HG03060 (cell line): ENCODE data around the gene SEMA4D.

Experiments used
- ATAC-seq: cut with Tn5 transposase; IDR thresholded peaks from one replicate; pipeline ENCODE4 v1.9.1; 2021; ENCODE audit warnings: low read depth, moderate number of reproducible peaks; ENCODE audit not compliant: unreplicated experiment

Gene SEMA4D

GRCh38 chr9:89395931-89396710 is 101.8 kb downstream of the SEMA4D start:
- no peak for ATAC-seq

- no peak for ATAC-seq
Measured at GRCh38 chr9:89394412-89394811, 103.5 kb downstream of the SEMA4D start.

GRCh38 chr9:89391585-89391984 is 106.3 kb downstream of the SEMA4D start:
- no peak for ATAC-seq

DNA sequence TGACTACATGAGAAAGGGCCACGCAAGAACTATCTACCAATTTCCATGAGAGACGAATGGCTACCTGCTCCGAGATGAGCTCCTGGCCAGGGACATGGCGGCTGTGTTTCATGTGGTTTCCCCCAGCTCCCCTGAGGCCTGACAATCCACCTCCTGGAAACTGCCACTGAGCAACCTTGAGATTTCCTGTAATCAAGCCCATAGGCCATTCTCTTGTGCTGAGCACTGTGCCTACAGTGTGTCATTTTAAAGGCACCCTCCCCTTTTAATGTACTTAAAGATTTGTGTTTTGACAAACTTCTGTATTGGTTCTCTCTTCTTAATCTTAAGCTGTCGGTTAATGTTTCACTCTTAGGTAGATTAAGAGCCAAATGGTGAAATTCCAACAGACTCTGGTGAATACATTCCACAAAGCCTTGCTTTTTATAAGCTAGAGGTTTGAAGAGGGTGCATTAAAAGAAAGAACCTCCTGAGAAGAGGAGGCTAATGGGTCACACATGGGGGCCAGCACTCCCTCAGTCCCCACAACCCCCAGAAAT is 107.3 kb downstream of the SEMA4D start:
- no peak for ATAC-seq

- no peak for ATAC-seq
Measured at GRCh38 chr9:89390068-89390555, 107.8 kb downstream of the SEMA4D start.

DNA sequence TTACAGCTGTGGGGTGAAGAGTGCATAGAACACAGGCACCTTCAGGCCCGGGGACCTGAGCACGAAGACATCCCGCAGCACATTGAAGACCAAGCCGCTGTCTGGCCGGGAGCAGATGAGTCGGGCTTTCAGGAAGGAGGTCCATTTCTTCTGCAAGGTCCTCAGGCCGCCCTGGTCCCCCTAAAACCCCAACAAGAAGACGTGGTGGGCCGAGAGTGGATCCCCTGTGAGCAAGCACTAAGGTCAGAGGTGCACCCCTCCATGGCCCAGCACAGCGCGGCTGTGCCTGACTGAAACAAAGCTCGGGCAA is 109.1 kb downstream of the SEMA4D start:
- no peak for ATAC-seq

DNA sequence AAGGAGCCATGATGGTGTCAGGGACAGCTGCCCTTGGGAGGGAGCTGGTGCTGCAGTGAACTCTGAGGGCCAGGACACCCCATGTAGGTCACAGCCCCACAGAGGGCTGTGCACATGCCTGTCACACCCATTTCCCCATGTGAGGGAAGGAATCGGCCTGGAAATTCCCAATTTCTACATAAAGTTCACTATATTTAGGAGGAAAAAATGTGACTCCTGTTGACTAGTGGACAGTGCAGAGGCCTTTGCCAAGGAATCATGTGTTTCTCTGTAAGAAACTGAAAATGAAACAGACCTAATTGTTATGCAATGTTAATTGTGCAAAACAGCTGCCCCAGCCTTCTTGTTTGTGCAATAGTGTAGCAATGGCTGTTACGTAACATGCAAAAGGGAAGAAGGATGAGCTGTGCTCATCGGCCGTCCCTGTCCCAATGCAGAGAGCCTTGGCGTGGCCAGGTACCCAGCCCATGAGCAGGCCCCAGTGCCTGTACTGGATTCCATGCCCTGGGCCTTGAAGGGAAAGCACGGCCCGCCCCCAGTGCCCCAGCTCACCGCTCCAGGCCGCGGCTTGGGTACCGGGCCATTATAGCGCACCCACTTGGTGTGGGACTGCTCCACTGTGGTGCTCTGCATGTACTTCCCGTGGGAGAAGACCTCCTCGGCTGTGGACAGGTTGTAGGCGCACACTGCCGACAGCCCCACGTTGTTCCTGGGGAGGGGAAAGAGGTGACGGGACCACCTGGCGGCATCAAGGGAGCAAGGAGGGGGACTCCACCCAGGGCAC is 109.6 kb downstream of the SEMA4D start:
- ATAC-seq, result no peak

DNA sequence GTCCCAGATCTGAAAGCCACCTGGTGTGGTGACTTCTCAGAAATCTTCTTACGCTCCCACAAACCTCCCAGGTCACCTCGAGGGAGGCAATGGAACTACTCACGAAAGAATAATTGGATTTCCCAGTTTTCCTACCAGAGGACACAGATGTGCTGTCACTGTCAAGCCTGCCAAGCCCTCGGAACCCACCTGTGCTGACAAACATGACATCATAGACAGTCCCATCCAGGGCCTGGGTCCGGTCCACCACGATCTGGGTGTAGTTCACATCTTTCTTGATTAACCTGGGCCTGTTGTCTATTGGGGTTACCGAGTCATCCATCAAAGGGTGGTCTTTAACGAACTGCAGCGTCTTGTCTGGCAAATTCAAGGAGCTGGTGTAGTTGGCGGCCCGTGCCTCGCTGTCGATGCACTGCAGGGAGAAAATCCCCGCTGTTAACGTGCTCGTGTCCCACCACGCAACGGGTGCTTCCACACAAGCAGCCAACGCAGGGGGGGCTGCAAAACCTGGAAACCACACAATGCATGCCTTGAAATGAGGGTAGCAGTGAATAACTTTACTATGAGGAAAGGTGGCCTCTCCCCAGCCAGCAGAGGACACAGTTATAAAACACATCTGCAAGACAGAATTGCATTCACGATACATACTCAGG is 110.6 kb downstream of the SEMA4D start:
- no peak for ATAC-seq

DNA sequence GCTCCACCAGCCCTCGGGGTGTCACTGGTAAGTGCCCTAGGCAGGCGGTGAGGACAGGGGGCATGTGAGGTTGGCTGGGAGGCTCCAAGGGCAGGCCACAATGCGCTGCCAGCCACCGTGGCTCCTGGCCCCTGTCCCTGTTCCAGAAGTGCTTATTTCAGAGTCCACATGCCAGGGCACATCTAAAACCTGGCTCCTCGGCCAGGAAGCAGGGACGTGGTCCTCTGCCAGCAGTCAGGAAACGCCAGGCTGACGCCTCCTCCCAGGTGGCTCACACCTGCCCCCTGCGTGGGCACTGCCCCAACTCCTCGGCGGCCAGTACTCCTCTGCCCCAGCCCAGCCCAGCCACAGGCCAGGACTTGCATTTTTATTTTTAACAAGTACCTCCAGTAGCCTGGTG is 111.1 kb downstream of the SEMA4D start:
- ATAC-seq, result no peak

- ATAC-seq, result no peak
Measured at GRCh38 chr9:89386206-89386605, 111.7 kb downstream of the SEMA4D start.

- no peak for ATAC-seq
Measured at GRCh38 chr9:89384783-89385182, 113.1 kb downstream of the SEMA4D start.

GRCh38 chr9:89383721-89384300 is 114.1 kb downstream of the SEMA4D start:
- ATAC-seq, result no peak

DNA sequence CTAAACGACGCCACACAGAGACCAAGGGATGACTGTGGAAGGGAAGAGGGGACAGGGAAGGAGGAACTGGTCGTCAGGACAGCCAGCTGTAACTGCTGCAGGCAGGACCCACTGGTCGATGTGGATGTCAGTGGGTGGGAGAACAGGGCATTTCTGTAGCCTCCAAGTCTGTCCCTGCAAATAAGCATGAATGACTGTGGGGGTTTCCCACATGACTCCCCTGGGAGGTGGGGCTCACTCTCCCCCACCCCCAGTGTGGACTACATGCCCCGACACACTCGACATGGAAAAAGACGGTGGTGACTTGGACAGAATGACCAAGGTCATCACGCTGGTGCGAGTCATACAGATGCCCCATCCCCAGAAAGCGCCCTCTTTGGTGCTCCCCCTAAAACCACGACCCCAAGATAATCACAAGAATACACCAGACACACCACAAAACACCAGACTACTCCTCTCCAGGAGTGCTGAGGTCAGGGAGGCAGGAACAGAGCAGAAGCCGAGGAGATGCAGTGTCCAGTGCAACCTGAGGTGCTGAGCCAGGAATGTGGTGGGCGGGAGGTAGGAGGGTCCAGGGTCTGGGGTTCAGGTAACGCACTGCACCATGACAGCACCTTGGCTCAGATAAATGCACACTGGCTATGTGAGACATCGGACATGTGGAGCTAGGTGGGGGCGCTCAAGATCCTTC is 114.7 kb downstream of the SEMA4D start:
- ATAC-seq, result no peak

- ATAC-seq, result no peak
Measured at GRCh38 chr9:89382026-89382986, 115.6 kb downstream of the SEMA4D start.

GRCh38 chr9:89381308-89381609 is 116.7 kb downstream of the SEMA4D start:
- ATAC-seq, result no peak

DNA sequence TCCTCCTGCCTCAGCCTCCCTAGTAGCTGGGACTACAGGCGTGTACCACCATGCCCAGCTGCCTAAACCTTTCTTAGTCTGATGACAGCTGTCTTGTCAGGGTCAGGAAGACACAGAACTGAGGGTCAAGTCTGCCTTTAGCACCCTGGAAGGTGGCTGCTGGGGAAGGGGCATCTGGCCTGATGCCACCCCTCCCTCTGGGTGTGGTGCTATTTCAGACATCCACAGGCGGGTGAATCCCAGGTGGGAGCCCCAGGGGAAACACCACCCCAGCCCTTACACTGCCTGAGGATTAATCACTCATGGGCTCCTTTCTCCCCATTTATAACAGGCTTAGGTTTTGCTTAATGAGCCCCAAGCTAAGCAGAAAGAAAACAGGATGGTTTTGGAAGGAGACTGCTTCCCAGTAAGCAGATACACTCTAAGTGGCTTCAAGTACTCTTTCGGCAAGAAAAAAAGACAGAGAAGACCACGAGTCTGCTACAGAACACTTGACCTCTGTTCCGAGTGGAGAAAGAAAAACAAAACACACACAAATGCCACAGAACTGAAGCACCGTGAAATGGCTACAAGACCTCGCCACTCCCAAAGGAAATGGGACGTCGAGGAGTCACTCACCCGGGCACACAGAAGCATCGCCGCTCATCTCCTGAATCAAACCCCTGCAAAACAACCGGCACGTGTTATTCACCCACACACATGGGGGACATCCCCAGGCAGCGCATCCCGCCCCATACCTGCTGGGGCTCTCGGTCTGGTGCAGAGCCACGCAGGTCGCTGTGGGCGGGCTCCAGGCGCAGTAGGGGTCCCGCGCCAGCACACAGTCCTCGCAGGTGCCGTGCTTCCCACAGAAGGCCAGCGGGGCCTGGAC is 117.2 kb downstream of the SEMA4D start:
- ATAC-seq, result no peak

DNA sequence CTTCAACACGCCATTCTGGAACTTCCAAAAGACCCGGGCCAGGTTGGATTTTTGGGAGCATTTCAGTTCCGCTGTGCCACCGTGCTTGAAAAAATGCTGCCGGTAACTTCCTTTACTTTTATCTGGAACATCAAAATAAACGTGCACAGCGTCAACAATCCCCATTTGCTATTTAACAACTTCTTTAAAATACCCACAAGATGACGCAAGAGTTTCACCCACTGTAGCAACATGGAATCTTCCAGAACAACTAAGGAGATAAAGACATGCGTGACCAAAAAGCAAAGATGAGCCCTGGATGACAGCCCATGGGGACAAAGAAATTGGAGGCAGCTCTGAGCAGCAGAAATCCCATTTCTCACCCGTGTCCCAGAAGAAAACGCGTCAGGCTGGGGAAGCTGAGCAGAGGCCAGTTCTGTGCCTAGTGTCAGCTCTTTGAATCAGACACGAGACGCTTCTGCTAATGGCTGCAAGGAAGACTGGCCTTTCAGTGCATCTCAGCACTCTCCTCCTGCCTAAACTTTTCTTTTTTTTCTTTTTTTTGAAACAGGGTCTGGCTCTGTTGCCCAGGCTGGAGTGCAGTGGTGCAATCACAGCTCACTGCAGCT is 118.3 kb downstream of the SEMA4D start:
- ATAC-seq, result no peak

DNA sequence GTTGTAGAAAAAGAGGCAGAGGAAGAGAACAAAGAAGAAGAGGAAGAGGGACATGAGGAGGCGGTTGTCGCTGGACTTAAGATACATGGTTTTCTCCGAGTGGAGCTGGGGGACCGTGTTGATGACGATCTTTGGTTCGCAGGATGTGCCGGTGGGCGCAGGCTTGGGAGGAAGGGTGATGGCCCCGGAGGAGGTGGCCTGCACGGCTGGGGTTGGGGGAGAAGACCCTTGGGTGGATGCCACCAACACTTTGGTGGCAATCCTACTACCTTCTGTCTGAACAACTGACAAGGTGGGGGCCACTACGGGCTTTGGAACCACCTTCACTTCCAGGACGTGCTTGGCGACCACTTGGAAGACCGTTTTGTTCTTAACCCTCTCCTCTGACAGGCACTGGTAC is 118.9 kb downstream of the SEMA4D start:
- ATAC-seq, result no peak
